ENCODE measurements around the gene MBD4.
"Not testable (repeated sequence)": the region's sequence is repeated elsewhere in the genome, so short reads cannot be mapped to it uniquely, and the experiment has no call there.

Gene MBD4

GRCh38 chr3:129392106-129392887 lies 47.5 kb downstream of the MBD4 start:
- peak in 9 of 42 donors; percentile 16 to 59 (median 29) for DNase-seq
- intact Hi-C loops (cut with DNase I), result not testable (repeated sequence)

- intact Hi-C loops (cut with DNase I); DNase-seq: not testable (repeated sequence)
Measured at GRCh38 chr3:129391583-129391982, 48.2 kb downstream of the MBD4 start.

- DNase-seq, result no peak
- intact Hi-C loops (cut with DNase I), result no loop called here
Measured at GRCh38 chr3:129389572-129389937, 50.2 kb downstream of the MBD4 start.

- DNase-seq; intact Hi-C loops (cut with DNase I): not testable (repeated sequence)
Measured at GRCh38 chr3:129388791-129389571, 50.8 kb downstream of the MBD4 start.

GRCh38 chr3:129387487-129387886 lies 52.3 kb downstream of the MBD4 start:
- intact Hi-C loops (cut with DNase I), result no loop called here
- DNase-seq, result no peak

GRCh38 chr3:129386984-129387383 lies 52.8 kb downstream of the MBD4 start:
- DNase-seq, result peak in 25 of 42 donors; percentile 10 to 74 (median 43)
- intact Hi-C loops (cut with DNase I), result no loop called here

GRCh38 chr3:129385507-129385906 lies 54.2 kb downstream of the MBD4 start:
- DNase-seq; intact Hi-C loops (cut with DNase I): not testable (repeated sequence)

- DNase-seq, result peak in 36 of 42 donors; percentile 22 to 82 (median 51)
- intact Hi-C loops (cut with DNase I), result no loop called here
Measured at GRCh38 chr3:129384594-129385323, 55.0 kb downstream of the MBD4 start.

GRCh38 chr3:129384103-129384502 lies 55.6 kb downstream of the MBD4 start:
- DNase-seq; intact Hi-C loops (cut with DNase I): not testable (repeated sequence)

GRCh38 chr3:129383292-129383860 lies 56.4 kb downstream of the MBD4 start:
- intact Hi-C loops (cut with DNase I), result no loop called here

GRCh38 chr3:129382366-129382765 lies 57.4 kb downstream of the MBD4 start:
- intact Hi-C loops (cut with DNase I), result no loop called here

More at GRCh38 chr3:129383292-129383860, 56.4 kb downstream of the MBD4 start:
- peak; percentile 47 to 85 (median 72) for DNase-seq

More at GRCh38 chr3:129382366-129382765, 57.4 kb downstream of the MBD4 start:
- peak in 31 of 42 donors; percentile 15 to 81 (median 43) for DNase-seq
